GM04503 (cell line): ENCODE results near the gene NPIPB4.
"Not testable (repeated sequence)": the region's sequence is repeated elsewhere in the genome, so short reads cannot be mapped to it uniquely, and the experiment has no call there.

Source experiments
- DNase-seq: peaks from one replicate; pipeline ENCODE4 v3.0.0-alpha.2; 2012; ENCODE audit warnings: low read depth

Gene NPIPB4

GRCh38 chr16:21857656-21858055 lies at the start of gene NPIPB4:
Gene NPIPB4 (minus strand): TSS chr16:21857756. CDS start chr16:21857378, 378 bp downstream.
- not testable (repeated sequence) for DNase-seq

- DNase-seq = not testable (repeated sequence)
Measured at GRCh38 chr16:21898998-21899397, 41.4 kb upstream of the NPIPB4 start.

GRCh38 chr16:21881988-21882387 lies 24.4 kb upstream of the NPIPB4 start:
- DNase-seq = not testable (repeated sequence)

GRCh38 chr16:21837186-21837585 lies 20.4 kb downstream of the NPIPB4 start:
- DNase-seq = not testable (repeated sequence)

GRCh38 chr16:21836334-21836733 lies 21.2 kb downstream of the NPIPB4 start:
- DNase-seq = not testable (repeated sequence)

GRCh38 chr16:21835747-21836146 lies 21.8 kb downstream of the NPIPB4 start:
- DNase-seq = not testable (repeated sequence)

- DNase-seq = not testable (repeated sequence)
Measured at GRCh38 chr16:21834211-21834610, 23.3 kb downstream of the NPIPB4 start.

GRCh38 chr16:21829929-21830328 lies 27.6 kb downstream of the NPIPB4 start:
- not testable (repeated sequence) for DNase-seq

- DNase-seq = not testable (repeated sequence)
Measured at GRCh38 chr16:21826067-21826706, 31.4 kb downstream of the NPIPB4 start.

- not testable (repeated sequence) for DNase-seq
Measured at GRCh38 chr16:21825526-21825925, 32.0 kb downstream of the NPIPB4 start.

GRCh38 chr16:21823258-21823657 lies 34.3 kb downstream of the NPIPB4 start:
- not testable (repeated sequence) for DNase-seq

GRCh38 chr16:21820908-21821465 lies 36.6 kb downstream of the NPIPB4 start:
- not testable (repeated sequence) for DNase-seq

GRCh38 chr16:21820028-21820907 lies 37.3 kb downstream of the NPIPB4 start:
- not testable (repeated sequence) for DNase-seq

GRCh38 chr16:21819617-21820016 lies 37.9 kb downstream of the NPIPB4 start:
- not testable (repeated sequence) for DNase-seq

- not testable (repeated sequence) for DNase-seq
Measured at GRCh38 chr16:21817012-21817411, 40.5 kb downstream of the NPIPB4 start.

- not testable (repeated sequence) for DNase-seq
Measured at GRCh38 chr16:21815694-21816093, 41.9 kb downstream of the NPIPB4 start.

- DNase-seq = not testable (repeated sequence)
Measured at GRCh38 chr16:21802375-21802663, 55.2 kb downstream of the NPIPB4 start.

GRCh38 chr16:21801538-21802374 lies 55.8 kb downstream of the NPIPB4 start:
- not testable (repeated sequence) for DNase-seq

- not testable (repeated sequence) for DNase-seq
Measured at GRCh38 chr16:21798601-21799000, 59.0 kb downstream of the NPIPB4 start.

GRCh38 chr16:21793310-21793709 lies 64.2 kb downstream of the NPIPB4 start:
- DNase-seq = not testable (repeated sequence)

- DNase-seq = not testable (repeated sequence)
Measured at GRCh38 chr16:21790506-21790905, 67.0 kb downstream of the NPIPB4 start.
